ENCODE measurements around the gene DIAPH1. TPM values are rescaled to one million over a fixed set of nuclear protein-coding genes. Genes with fewer than 3 reads are reported as not detected.

DIAPH1 gene
- total RNA-seq, 1 experiment from 2014 or later = 157 TPM

- intact Hi-C loops (cut with micrococcal nuclease; ENCODE audit: unreplicated experiment) = no loop called here
- ChIA-PET CTCF (no interaction called here), POLR2A (ENCODE audit: unreplicated experiment) (interaction anchor here (0.6 kb wide), 1 partner anchor 25 kb away, joined by 4 read pairs; no protein-coding TSS in a partner anchor)
- Histone ChIP-seq H3K27ac (no peak overlapping the region), H3K9me2 (ENCODE audit: insufficient read depth) (no peaks in the 10 kb centered on the region), H3K4me2 (no peak overlapping the region), H2AFZ (no peak overlapping the region), H3K79me2 (ENCODE audit: low read depth) (no peaks in the 10 kb centered on the region), H3F3A (ENCODE audit: insufficient read depth, low read depth) (peaks cover 22% of the 10 kb centered on the region; the same call in 1 of the 2 replicates), H3K27me3 (ENCODE audit: insufficient read depth, low read depth) (no peaks in the 10 kb centered on the region), H3K36me3 (ENCODE audit: low read depth) (peaks cover 24% of the 10 kb centered on the region), H4K20me1 (ENCODE audit: insufficient read depth) (no peaks in the 10 kb centered on the region), H3K4me3 (no peak overlapping the region), H3K4me1 (replicated peaks; ENCODE audit: insufficient read depth) (no peaks in the 10 kb centered on the region), H3K9me3 (ENCODE audit: insufficient read depth, low read depth) (peaks cover 10% of the 10 kb centered on the region; the same call in 1 of the 2 replicates)
- DNase-seq = no peak
- BruUV-seq (replicated peaks) = no TSS peak
- TF ChIP-seq CTCF (conservative IDR thresholded peaks at IDR 0.05) (no peak), EZH2 (IDR thresholded peaks at IDR 0.05; ENCODE audit: low read depth) (no peak)
Measured at GRCh38 chr5:141547921-141548320, 70.9 kb downstream of the DIAPH1 start.

GRCh38 chr5:141547488-141547887 lies 71.3 kb downstream of the DIAPH1 start:
- Histone ChIP-seq H3K27me3 (ENCODE audit: insufficient read depth, low read depth) (no peaks in the 10 kb centered on the region), H3K9me2 (ENCODE audit: insufficient read depth) (no peaks in the 10 kb centered on the region), H3K9me3 (ENCODE audit: insufficient read depth, low read depth) (peaks cover 10% of the 10 kb centered on the region; the same call in 1 of the 2 replicates), H4K20me1 (ENCODE audit: insufficient read depth) (no peaks in the 10 kb centered on the region), H3F3A (ENCODE audit: insufficient read depth, low read depth) (peaks cover 22% of the 10 kb centered on the region; the same call in 1 of the 2 replicates), H3K4me1 (replicated peaks; ENCODE audit: insufficient read depth) (no peaks in the 10 kb centered on the region), H3K27ac (no peak overlapping the region), H3K79me2 (ENCODE audit: low read depth) (no peaks in the 10 kb centered on the region), H3K36me3 (ENCODE audit: low read depth) (peaks cover 25% of the 10 kb centered on the region), H3K4me2 (no peak overlapping the region), H3K4me3 (no peak overlapping the region), H2AFZ (no peak overlapping the region)
- BruUV-seq (replicated peaks) = no TSS peak
- TF ChIP-seq CTCF (conservative IDR thresholded peaks at IDR 0.05) (no peak), EZH2 (IDR thresholded peaks at IDR 0.05; ENCODE audit: low read depth) (no peak)
- no peak for DNase-seq
- intact Hi-C loops (cut with micrococcal nuclease; ENCODE audit: unreplicated experiment) = no loop called here
- ChIA-PET POLR2A (ENCODE audit: unreplicated experiment) (interaction anchor here (0.6 kb wide), 1 partner anchor 26 kb away, joined by 4 read pairs; no protein-coding TSS in a partner anchor), CTCF (no interaction called here)

- peaks cover 21% of the 10 kb centered on the region for H3K36me3 ChIP-seq (ENCODE audit: low read depth)
- POLR2A ChIA-PET (ENCODE audit: unreplicated experiment) = no interaction called here
- H3K4me1 ChIP-seq (replicated peaks; ENCODE audit: insufficient read depth) = no peaks in the 10 kb centered on the region
- H3K9me3 ChIP-seq (ENCODE audit: insufficient read depth, low read depth) = peaks cover 5% of the 10 kb centered on the region; the same call in 1 of the 2 replicates
- peaks cover 19% of the 10 kb centered on the region; the same call in 1 of the 2 replicates for H3F3A ChIP-seq (ENCODE audit: insufficient read depth, low read depth)
- no peaks in the 10 kb centered on the region for H4K20me1 ChIP-seq (ENCODE audit: insufficient read depth)
- no peaks in the 10 kb centered on the region for H3K9me2 ChIP-seq (ENCODE audit: insufficient read depth)
- CTCF ChIA-PET = no interaction called here
- no TSS peak for BruUV-seq (replicated peaks)
- TF ChIP-seq CTCF (conservative IDR thresholded peaks at IDR 0.05) = no peak
- H3K79me2 ChIP-seq (ENCODE audit: low read depth) = no peaks in the 10 kb centered on the region
- no peaks in the 10 kb centered on the region for H3K27me3 ChIP-seq (ENCODE audit: insufficient read depth, low read depth)
- H3K4me2 ChIP-seq = no peak overlapping the region
- no peak overlapping the region for H2AFZ ChIP-seq
- no peak overlapping the region for H3K27ac ChIP-seq
- intact Hi-C loops (cut with micrococcal nuclease; ENCODE audit: unreplicated experiment) = no loop called here
- DNase-seq = no peak
- no peak overlapping the region for H3K4me3 ChIP-seq
Measured at GRCh38 chr5:141543053-141543452, 75.7 kb downstream of the DIAPH1 start.

Measured in PC-9 (cell line).